Uterus (tissue), 2 donors: ENCODE results near the gene FAM114A2.

Experiments used
- POLR2A ChIP-seq, 2 donors: fragments of 450-650 bp; IDR thresholded peaks; one replicate each; pipeline ENCODE4 v1.6.1; 2016; ENCODE audit warnings: antibody characterized with exemption in 2 of 2, mild to moderate bottlenecking in 1 of 2, moderate library complexity in 1 of 2
- TF ChIP-seq, protein P1 (sequence below), 4 experiments: fragments of 200-600 bp in 2 of 4; fragments of 450-650 bp in 2 of 4; sonication (generic) in 2 of 4; IDR thresholded peaks; one replicate each; pipeline ENCODE4 v1.5.1; 2016 to 2019; ENCODE audit warnings: antibody characterized with exemption in 4 of 4, mild to moderate bottlenecking in 2 of 4, moderate library complexity in 1 of 4

DNA sequence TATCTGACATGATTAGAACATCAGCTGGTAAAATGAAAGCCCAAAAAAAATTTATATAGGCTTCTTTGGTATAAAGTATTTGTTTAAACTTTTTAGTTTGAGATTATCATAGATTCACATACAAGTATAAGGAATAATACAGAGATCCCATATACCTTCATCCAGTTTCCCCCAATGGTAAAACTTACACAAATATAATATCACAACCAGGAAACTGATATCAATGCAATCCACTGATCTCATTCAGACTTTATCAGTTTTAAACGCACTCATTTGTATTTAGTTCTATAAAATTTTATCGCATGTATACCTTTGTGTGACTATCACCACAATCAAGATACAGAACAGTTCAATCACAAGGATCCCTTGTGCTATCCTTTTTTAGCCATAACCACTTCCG is 3.8 kb downstream of the FAM114A2 start:
- TF ChIP-seq, protein P1, sequence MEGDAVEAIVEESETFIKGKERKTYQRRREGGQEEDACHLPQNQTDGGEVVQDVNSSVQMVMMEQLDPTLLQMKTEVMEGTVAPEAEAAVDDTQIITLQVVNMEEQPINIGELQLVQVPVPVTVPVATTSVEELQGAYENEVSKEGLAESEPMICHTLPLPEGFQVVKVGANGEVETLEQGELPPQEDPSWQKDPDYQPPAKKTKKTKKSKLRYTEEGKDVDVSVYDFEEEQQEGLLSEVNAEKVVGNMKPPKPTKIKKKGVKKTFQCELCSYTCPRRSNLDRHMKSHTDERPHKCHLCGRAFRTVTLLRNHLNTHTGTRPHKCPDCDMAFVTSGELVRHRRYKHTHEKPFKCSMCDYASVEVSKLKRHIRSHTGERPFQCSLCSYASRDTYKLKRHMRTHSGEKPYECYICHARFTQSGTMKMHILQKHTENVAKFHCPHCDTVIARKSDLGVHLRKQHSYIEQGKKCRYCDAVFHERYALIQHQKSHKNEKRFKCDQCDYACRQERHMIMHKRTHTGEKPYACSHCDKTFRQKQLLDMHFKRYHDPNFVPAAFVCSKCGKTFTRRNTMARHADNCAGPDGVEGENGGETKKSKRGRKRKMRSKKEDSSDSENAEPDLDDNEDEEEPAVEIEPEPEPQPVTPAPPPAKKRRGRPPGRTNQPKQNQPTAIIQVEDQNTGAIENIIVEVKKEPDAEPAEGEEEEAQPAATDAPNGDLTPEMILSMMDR (IDR thresholded peaks at IDR 0.05) = no peak
- TF ChIP-seq POLR2A (IDR thresholded peaks at IDR 0.05) = no peak
